ENCODE data around the gene EVI5. TPM values are rescaled to one million over a fixed set of nuclear protein-coding genes. Genes with fewer than 3 reads are reported as not detected.

The EVI5 gene
- polyA plus RNA-seq, 1 donor: 15.7 TPM

GRCh38 chr1:92820024-92820423 is 35.1 kb upstream of the EVI5 start:
- H3K9me3 ChIP-seq (ENCODE audit: control insufficient read depth, low read depth, low read length): no peaks in the 10 kb centered on the region
- no peak for DNase-seq
- peaks cover 25% of the 10 kb centered on the region for H3K4me1 ChIP-seq (ENCODE audit: control insufficient read depth, insufficient read depth, low read length)
- H3K27ac ChIP-seq (ENCODE audit: low read length): no peak overlapping the region
- WGBS (ENCODE audit: insufficient coverage, low lambda C conversion rate): 100% methylated on average over 1 of the region's 3 CpGs
- no peak overlapping the region for H3K4me3 ChIP-seq (ENCODE audit: low read length)
- H3K27me3 ChIP-seq (ENCODE audit: control insufficient read depth, insufficient read depth, low read length): no peaks in the 10 kb centered on the region
- no peaks in the 10 kb centered on the region for H3K36me3 ChIP-seq (ENCODE audit: control insufficient read depth, insufficient read depth, low read length)

- WGBS (ENCODE audit: insufficient coverage, low lambda C conversion rate): no CpG with 5 or more reads among the region's 3 CpGs
- peak in 1 of 2 donors; percentile 32 for DNase-seq
- peaks cover 25% of the 10 kb centered on the region for H3K4me1 ChIP-seq (ENCODE audit: control insufficient read depth, insufficient read depth, low read length)
- H3K4me3 ChIP-seq (ENCODE audit: low read length): no peak overlapping the region
- H3K27me3 ChIP-seq (ENCODE audit: control insufficient read depth, insufficient read depth, low read length): no peaks in the 10 kb centered on the region
- H3K36me3 ChIP-seq (ENCODE audit: control insufficient read depth, insufficient read depth, low read length): no peaks in the 10 kb centered on the region
- H3K27ac ChIP-seq (ENCODE audit: low read length): peak overlapping the region; percentile 66
- H3K9me3 ChIP-seq (ENCODE audit: control insufficient read depth, low read depth, low read length): no peaks in the 10 kb centered on the region
Measured at GRCh38 chr1:92817986-92818764, 33.3 kb upstream of the EVI5 start.

- DNase-seq: peak; percentile 66 to 84
- no peaks in the 10 kb centered on the region for H3K9me3 ChIP-seq (ENCODE audit: control insufficient read depth, low read depth, low read length)
- H3K4me1 ChIP-seq (ENCODE audit: control insufficient read depth, insufficient read depth, low read length): peaks cover 23% of the 10 kb centered on the region
- no peak overlapping the region for H3K4me3 ChIP-seq (ENCODE audit: low read length)
- H3K27me3 ChIP-seq (ENCODE audit: control insufficient read depth, insufficient read depth, low read length): no peaks in the 10 kb centered on the region
- H3K36me3 ChIP-seq (ENCODE audit: control insufficient read depth, insufficient read depth, low read length): no peaks in the 10 kb centered on the region
- no CpG with 5 or more reads among the region's 1 CpG for WGBS (ENCODE audit: insufficient coverage, low lambda C conversion rate)
- H3K27ac ChIP-seq (ENCODE audit: low read length): peak overlapping the region; percentile 66
Measured at GRCh38 chr1:92817137-92817697, 32.3 kb upstream of the EVI5 start.

GRCh38 chr1:92816732-92817131 is 31.8 kb upstream of the EVI5 start:
- no CpG with 5 or more reads among the region's 2 CpGs for WGBS (ENCODE audit: insufficient coverage, low lambda C conversion rate)
- no peaks in the 10 kb centered on the region for H3K9me3 ChIP-seq (ENCODE audit: control insufficient read depth, low read depth, low read length)
- H3K36me3 ChIP-seq (ENCODE audit: control insufficient read depth, insufficient read depth, low read length): no peaks in the 10 kb centered on the region
- H3K27me3 ChIP-seq (ENCODE audit: control insufficient read depth, insufficient read depth, low read length): no peaks in the 10 kb centered on the region
- H3K4me3 ChIP-seq (ENCODE audit: low read length): no peak overlapping the region
- H3K4me1 ChIP-seq (ENCODE audit: control insufficient read depth, insufficient read depth, low read length): peaks cover 23% of the 10 kb centered on the region
- no peak for DNase-seq
- peak overlapping the region; percentile 66 for H3K27ac ChIP-seq (ENCODE audit: low read length)

- no peaks in the 10 kb centered on the region for H3K9me3 ChIP-seq (ENCODE audit: control insufficient read depth, low read depth, low read length)
- no peak overlapping the region for H3K4me3 ChIP-seq (ENCODE audit: low read length)
- no peaks in the 10 kb centered on the region for H3K27me3 ChIP-seq (ENCODE audit: control insufficient read depth, insufficient read depth, low read length)
- peaks cover 6% of the 10 kb centered on the region for H3K4me1 ChIP-seq (ENCODE audit: control insufficient read depth, insufficient read depth, low read length)
- H3K36me3 ChIP-seq (ENCODE audit: control insufficient read depth, insufficient read depth, low read length): no peaks in the 10 kb centered on the region
- H3K27ac ChIP-seq (ENCODE audit: low read length): no peak overlapping the region
- DNase-seq: no peak
Measured at GRCh38 chr1:92808381-92808780, 23.5 kb upstream of the EVI5 start.

- H3K4me3 ChIP-seq (ENCODE audit: low read length): no peak overlapping the region
- no peaks in the 10 kb centered on the region for H3K27me3 ChIP-seq (ENCODE audit: control insufficient read depth, insufficient read depth, low read length)
- WGBS (ENCODE audit: insufficient coverage, low lambda C conversion rate): 100% methylated on average over 1 of the region's 1 CpG
- H3K27ac ChIP-seq (ENCODE audit: low read length): peak overlapping the region; percentile 64
- H3K4me1 ChIP-seq (ENCODE audit: control insufficient read depth, insufficient read depth, low read length): peaks cover 6% of the 10 kb centered on the region
- no peaks in the 10 kb centered on the region for H3K9me3 ChIP-seq (ENCODE audit: control insufficient read depth, low read depth, low read length)
- no peaks in the 10 kb centered on the region for H3K36me3 ChIP-seq (ENCODE audit: control insufficient read depth, insufficient read depth, low read length)
- no peak for DNase-seq
Measured at GRCh38 chr1:92805216-92805615, 20.3 kb upstream of the EVI5 start.

- no peaks in the 10 kb centered on the region for H3K36me3 ChIP-seq (ENCODE audit: control insufficient read depth, insufficient read depth, low read length)
- no CpG with 5 or more reads among the region's 7 CpGs for WGBS (ENCODE audit: insufficient coverage, low lambda C conversion rate)
- H3K27ac ChIP-seq (ENCODE audit: low read length): peak overlapping the region; percentile 64
- peaks cover 6% of the 10 kb centered on the region for H3K4me1 ChIP-seq (ENCODE audit: control insufficient read depth, insufficient read depth, low read length)
- peak; percentile 90 to 96 for DNase-seq
- no peaks in the 10 kb centered on the region for H3K9me3 ChIP-seq (ENCODE audit: control insufficient read depth, low read depth, low read length)
- H3K4me3 ChIP-seq (ENCODE audit: low read length): no peak overlapping the region
- no peaks in the 10 kb centered on the region for H3K27me3 ChIP-seq (ENCODE audit: control insufficient read depth, insufficient read depth, low read length)
Measured at GRCh38 chr1:92804721-92805201, 19.9 kb upstream of the EVI5 start.

- H3K4me1 ChIP-seq (ENCODE audit: control insufficient read depth, insufficient read depth, low read length): peaks cover 6% of the 10 kb centered on the region
- no peak overlapping the region for H3K27ac ChIP-seq (ENCODE audit: low read length)
- H3K9me3 ChIP-seq (ENCODE audit: control insufficient read depth, low read depth, low read length): no peaks in the 10 kb centered on the region
- no peaks in the 10 kb centered on the region for H3K36me3 ChIP-seq (ENCODE audit: control insufficient read depth, insufficient read depth, low read length)
- H3K27me3 ChIP-seq (ENCODE audit: control insufficient read depth, insufficient read depth, low read length): no peaks in the 10 kb centered on the region
- DNase-seq: no peak
- H3K4me3 ChIP-seq (ENCODE audit: low read length): no peak overlapping the region
- WGBS (ENCODE audit: insufficient coverage, low lambda C conversion rate): no CpG with 5 or more reads among the region's 7 CpGs
Measured at GRCh38 chr1:92803140-92803887, 18.4 kb upstream of the EVI5 start.

- 100% methylated on average over 1 of the region's 1 CpG for WGBS (ENCODE audit: insufficient coverage, low lambda C conversion rate)
- Histone ChIP-seq H3K4me3 (ENCODE audit: low read length) (no peak overlapping the region), H3K27me3 (ENCODE audit: control insufficient read depth, insufficient read depth, low read length) (no peaks in the 10 kb centered on the region), H3K36me3 (ENCODE audit: control insufficient read depth, insufficient read depth, low read length) (no peaks in the 10 kb centered on the region), H3K9me3 (ENCODE audit: control insufficient read depth, low read depth, low read length) (no peaks in the 10 kb centered on the region), H3K4me1 (ENCODE audit: control insufficient read depth, insufficient read depth, low read length) (no peaks in the 10 kb centered on the region), H3K27ac (ENCODE audit: low read length) (no peak overlapping the region)
- no peak for DNase-seq
Measured at GRCh38 chr1:92797961-92798360, 13.1 kb upstream of the EVI5 start.

GRCh38 chr1:92797297-92797696 is 12.4 kb upstream of the EVI5 start:
- H3K36me3 ChIP-seq (ENCODE audit: control insufficient read depth, insufficient read depth, low read length): no peaks in the 10 kb centered on the region
- no peak for DNase-seq
- no peaks in the 10 kb centered on the region for H3K4me1 ChIP-seq (ENCODE audit: control insufficient read depth, insufficient read depth, low read length)
- H3K4me3 ChIP-seq (ENCODE audit: low read length): no peak overlapping the region
- H3K27me3 ChIP-seq (ENCODE audit: control insufficient read depth, insufficient read depth, low read length): no peaks in the 10 kb centered on the region
- H3K27ac ChIP-seq (ENCODE audit: low read length): no peak overlapping the region
- no peaks in the 10 kb centered on the region for H3K9me3 ChIP-seq (ENCODE audit: control insufficient read depth, low read depth, low read length)

All from large intestine (tissue), 3 donors.